Fibroblast of mammary gland (primary cell): Measurements from ENCODE around the gene CAPN13.
A peak's percentile ranks its signal among the peaks of the same experiment; 100 is the strongest.

Experiments
- DNase-seq: peaks from one replicate; pipeline ENCODE4 v3.0.0-alpha.2; 2010; ENCODE audit warnings: low read depth
- H3K4me3 ChIP-seq: 2 replicates; pipeline ENCODE4 v1.5.1; 2011; ENCODE audit warnings: low read depth, mild to moderate bottlenecking, low read length, moderate library complexity; ENCODE audit not compliant: control insufficient read depth
- TF ChIP-seq, protein P1 (sequence below): conservative IDR thresholded peaks from 2 replicates; pipeline ENCODE4 v1.5.1; 2011; ENCODE audit warnings: low read depth, low read length, inconsistent platforms; ENCODE audit not compliant: control insufficient read depth, insufficient read depth

Gene CAPN13

DNA sequence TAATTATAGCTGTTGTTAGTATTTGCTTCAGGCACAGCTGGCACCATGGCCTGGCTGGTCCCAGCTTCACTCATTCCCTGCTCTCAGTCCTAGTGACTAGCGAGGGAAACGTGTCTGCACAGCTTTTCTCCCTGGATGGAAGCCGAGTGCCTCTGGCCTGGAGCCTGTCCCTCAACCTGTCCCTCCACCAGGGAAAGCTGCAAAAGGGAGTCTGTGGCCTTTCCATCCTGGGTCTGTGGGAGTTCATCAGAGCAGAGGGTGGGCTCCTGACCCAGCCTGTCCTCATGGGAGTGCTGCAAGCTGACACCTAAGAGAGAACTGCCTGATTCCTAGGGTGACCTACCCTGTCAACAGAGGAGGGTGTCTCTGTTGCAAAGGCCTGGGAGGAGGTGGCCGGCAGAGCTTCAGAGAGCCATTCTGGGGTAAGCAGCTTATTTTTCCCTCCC, 118.3 kb downstream of the CAPN13 start:
- DNase-seq, result no peak
- TF ChIP-seq, protein P1, sequence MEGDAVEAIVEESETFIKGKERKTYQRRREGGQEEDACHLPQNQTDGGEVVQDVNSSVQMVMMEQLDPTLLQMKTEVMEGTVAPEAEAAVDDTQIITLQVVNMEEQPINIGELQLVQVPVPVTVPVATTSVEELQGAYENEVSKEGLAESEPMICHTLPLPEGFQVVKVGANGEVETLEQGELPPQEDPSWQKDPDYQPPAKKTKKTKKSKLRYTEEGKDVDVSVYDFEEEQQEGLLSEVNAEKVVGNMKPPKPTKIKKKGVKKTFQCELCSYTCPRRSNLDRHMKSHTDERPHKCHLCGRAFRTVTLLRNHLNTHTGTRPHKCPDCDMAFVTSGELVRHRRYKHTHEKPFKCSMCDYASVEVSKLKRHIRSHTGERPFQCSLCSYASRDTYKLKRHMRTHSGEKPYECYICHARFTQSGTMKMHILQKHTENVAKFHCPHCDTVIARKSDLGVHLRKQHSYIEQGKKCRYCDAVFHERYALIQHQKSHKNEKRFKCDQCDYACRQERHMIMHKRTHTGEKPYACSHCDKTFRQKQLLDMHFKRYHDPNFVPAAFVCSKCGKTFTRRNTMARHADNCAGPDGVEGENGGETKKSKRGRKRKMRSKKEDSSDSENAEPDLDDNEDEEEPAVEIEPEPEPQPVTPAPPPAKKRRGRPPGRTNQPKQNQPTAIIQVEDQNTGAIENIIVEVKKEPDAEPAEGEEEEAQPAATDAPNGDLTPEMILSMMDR, result no peak
- H3K4me3 ChIP-seq, result no peak overlapping the region

DNA sequence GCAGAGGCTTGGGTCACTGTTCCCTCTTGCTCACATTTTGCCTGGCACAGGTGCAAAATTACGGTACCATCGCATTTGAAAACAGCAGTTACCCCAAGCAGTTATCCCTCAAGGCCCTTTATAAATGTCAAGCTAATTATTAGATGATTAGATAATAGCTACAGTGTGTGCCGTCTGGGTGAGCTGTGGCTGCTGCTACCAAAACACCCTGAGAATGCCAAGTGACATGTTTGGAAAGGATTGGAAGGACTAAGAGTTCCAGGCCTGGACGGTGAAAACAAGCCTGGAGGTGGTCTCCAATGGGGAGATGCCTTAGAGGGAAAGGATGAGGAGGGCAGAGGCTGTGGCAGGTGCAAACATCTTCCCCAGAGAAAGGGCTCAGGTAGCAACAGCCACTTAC, 120.6 kb downstream of the CAPN13 start:
- H3K4me3 ChIP-seq, result no peak overlapping the region
- TF ChIP-seq, protein P1, result no peak
- DNase-seq, result no peak

DNA sequence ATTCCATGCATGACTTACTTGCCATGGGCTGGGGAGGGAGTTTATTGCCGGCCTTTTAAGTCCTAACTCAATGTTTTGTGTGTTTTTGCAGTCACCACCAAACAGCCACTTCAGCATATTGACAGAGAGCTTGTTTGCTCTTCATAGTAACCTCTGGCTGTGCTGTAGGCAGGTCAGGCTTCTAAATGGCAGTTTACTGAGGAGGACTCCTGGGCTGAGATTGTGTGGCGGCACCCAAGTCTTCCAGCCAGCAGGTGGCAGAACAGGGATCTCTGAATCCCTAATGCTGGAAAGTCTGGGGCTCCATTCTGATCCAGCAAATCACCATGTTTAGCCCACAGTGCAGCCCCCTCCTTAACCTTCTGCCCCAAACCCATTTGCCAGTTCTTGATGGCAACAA, 121.2 kb downstream of the CAPN13 start:
- DNase-seq, result no peak
- no peak overlapping the region for H3K4me3 ChIP-seq
- TF ChIP-seq, protein P1, result peak; percentile 24

DNA sequence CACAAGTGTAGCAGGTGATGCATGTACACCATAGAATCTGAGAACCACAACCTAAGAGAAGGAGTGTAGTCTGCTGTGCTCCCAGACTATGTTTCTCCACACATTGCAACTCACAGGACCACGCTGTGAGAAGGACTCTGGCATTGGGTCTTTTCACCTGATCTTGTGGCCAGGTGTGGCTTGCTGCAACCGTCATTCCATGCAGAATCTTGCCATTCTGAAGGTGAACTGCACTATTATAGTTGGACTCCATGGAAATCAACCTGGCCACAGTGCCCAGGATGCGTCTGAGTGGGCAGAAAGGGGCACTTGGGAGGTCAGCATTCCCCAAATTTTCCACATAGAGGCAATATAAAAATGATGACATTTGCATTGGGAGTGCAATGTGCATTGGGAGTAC, 122.2 kb downstream of the CAPN13 start:
- H3K4me3 ChIP-seq, result no peak overlapping the region
- DNase-seq, result no peak
- TF ChIP-seq, protein P1, result no peak

DNA sequence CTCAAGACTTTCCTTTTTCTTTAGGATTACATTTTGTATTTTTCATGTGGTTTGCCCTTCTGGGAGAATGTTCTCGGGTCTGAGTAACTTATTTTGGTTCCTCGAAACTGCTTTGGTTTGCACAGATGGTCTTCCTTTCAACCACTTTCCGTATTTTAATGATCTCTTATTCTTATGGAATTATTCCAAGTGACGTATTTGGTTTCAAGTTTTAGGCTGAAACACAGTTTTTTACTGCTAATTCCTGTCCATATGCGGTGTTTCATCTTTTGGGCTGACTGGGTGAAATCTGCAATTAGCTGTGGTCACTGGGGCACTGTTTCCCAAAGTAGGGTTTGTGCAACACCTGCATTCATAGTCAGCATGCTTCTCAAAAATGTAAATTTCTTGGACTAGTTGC, 122.7 kb downstream of the CAPN13 start:
- TF ChIP-seq, protein P1, result no peak
- no peak overlapping the region for H3K4me3 ChIP-seq
- no peak for DNase-seq

DNA sequence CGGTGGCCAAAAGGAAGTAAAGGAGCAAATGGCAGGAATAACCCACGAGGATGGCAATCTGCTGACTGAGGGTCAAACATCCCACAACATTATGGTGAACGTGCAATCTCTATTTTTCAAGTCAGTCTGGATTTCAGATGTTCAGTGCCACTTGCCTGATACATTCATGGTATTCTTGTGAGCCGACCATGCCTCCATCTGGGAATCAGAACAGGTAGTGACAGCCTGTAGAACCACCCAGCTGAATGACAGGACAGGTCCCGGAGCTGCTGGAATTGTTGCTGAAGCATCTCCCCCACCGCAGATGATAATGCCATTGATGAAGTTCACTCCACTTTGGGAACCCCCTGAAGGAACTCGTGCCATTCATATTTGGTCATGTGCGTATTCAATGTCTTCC, 123.2 kb downstream of the CAPN13 start:
- H3K4me3 ChIP-seq, result no peak overlapping the region
- TF ChIP-seq, protein P1, result no peak
- DNase-seq, result no peak
